K562 (cell line): ENCODE data around the gene RPTOR. TPM values are rescaled to one million over a fixed set of nuclear protein-coding genes. Genes with fewer than 3 reads are reported as not detected.

Experiments used
- ATAC-seq: fragments of 200-7000 bp; cut with Tn5 transposase; 3 replicates; pipeline ENCODE4 v1.9.1; 2020; ENCODE audit warnings: moderate library complexity
- BruUV-seq: library from RNA; stranded (reverse); fragments of 400-500 nt; replicated peaks from 2 replicates; lab custom pipeline; 2021; lab: Mats Ljungman, UMichigan
- CTCF ChIA-PET: fragments of 300-600 bp; formaldehyde crosslinking; extraction: SDS; loops from one replicate; lab custom pipeline; 2021; ENCODE audit warnings: low intra/inter-chr PET ratio; lab: Yijun Ruan, JAX
- POLR2A ChIA-PET: fragments of 300-600, 350-650 bp; sonication (Branson Sonifier 250); formaldehyde crosslinking; extraction: SDS; loops from one replicate; lab custom pipeline; 2021; ENCODE audit warnings: antibody characterized with exemption, inconsistent platforms; lab: Yijun Ruan, JAX
- DNase-seq, 4 experiments: peaks; one replicate each; pipeline versions ENCODE4 v3.0.0 to v3.0.0-alpha.2; 2011 to 2018; ENCODE audit warnings: low spot score in 3 of 4, mixed read lengths in 3 of 4; ENCODE audit errors: extremely low read depth in 1 of 4
- FAIRE-seq: peaks from 2 replicates; lab custom pipeline; 2011; peaks lifted over from hg19 to GRCh38; lab: Jason Lieb, UNC
- H2AFZ ChIP-seq: 2 replicates; pipeline ENCODE4 v1.6.0; 2011; ENCODE audit warnings: low read depth, low read length, control low read depth, inconsistent platforms
- H3K27ac ChIP-seq: fragments of 200-600 bp; 3 replicates; pipeline ENCODE4 v1.8.0; 2011; ENCODE audit warnings: low read depth, mild to moderate bottlenecking, control low read depth, inconsistent platforms, low read length, moderate library complexity, mixed read lengths; ENCODE audit errors: extremely low read depth
- H3K27me3 ChIP-seq, 2 experiments: fragments of 300-600 bp in 1 of 2; 2 replicates in 1 of 2; 3 replicates in 1 of 2; pipeline versions ENCODE4 v1.6.0 to v1.8.0; 2011; ENCODE audit warnings: inconsistent platforms in 2 of 2, low read length in 2 of 2, mild to moderate bottlenecking in 1 of 2, mixed read lengths in 1 of 2, moderate library complexity in 1 of 2; ENCODE audit not compliant: control insufficient read depth in 2 of 2, insufficient read depth in 2 of 2
- H3K36me3 ChIP-seq: fragments of 300-600 bp; 3 replicates; pipeline ENCODE4 v1.8.0; 2011; ENCODE audit warnings: mild to moderate bottlenecking, low read length, inconsistent platforms; ENCODE audit not compliant: control insufficient read depth, insufficient read depth
- H3K4me1 ChIP-seq, 2 experiments: fragments of 200-600 bp in 1 of 2; replicated peaks in 1 of 2; 2 replicates in 1 of 2; 3 replicates in 1 of 2; pipeline versions ENCODE4 v1.5.1 to v1.8.0; 2011; ENCODE audit warnings: inconsistent platforms in 2 of 2, low read length in 2 of 2, mild to moderate bottlenecking in 1 of 2, mixed read lengths in 1 of 2, moderate library complexity in 1 of 2; ENCODE audit not compliant: control insufficient read depth in 2 of 2, insufficient read depth in 2 of 2
- H3K4me2 ChIP-seq: 2 replicates; pipeline ENCODE4 v1.6.1; 2011; ENCODE audit warnings: low read length, control low read depth, inconsistent platforms, mixed read lengths; ENCODE audit not compliant: insufficient read depth
- H3K4me3 ChIP-seq: fragments of 200-600 bp; sonication (generic), shearing (Covaris generic); 2 replicates; pipeline ENCODE4 v1.5.1; 2016; ENCODE audit warnings: control low read depth, inconsistent platforms
- H3K79me2 ChIP-seq: fragments of 200-600 bp; 3 replicates; pipeline ENCODE4 v1.8.0; 2011; ENCODE audit warnings: low read length, inconsistent platforms; ENCODE audit not compliant: control insufficient read depth, insufficient read depth
- H3K9ac ChIP-seq, 2 experiments: 2 replicates each; pipeline versions ENCODE4 v1.6.0 to v1.6.1; 2011; ENCODE audit warnings: low read depth in 2 of 2, low read length in 2 of 2, control low read depth in 1 of 2, inconsistent platforms in 1 of 2, mild to moderate bottlenecking in 1 of 2, mixed read lengths in 1 of 2; ENCODE audit not compliant: insufficient read depth in 1 of 2
- H3K9me1 ChIP-seq: one replicate; pipeline ENCODE4 v1.6.0; 2011; ENCODE audit warnings: inconsistent platforms, mild to moderate bottlenecking, low read length, moderate library complexity; ENCODE audit not compliant: control insufficient read depth, insufficient read depth
- H3K9me3 ChIP-seq: replicated peaks from 2 replicates; pipeline ENCODE4 v1.5.1; 2011; ENCODE audit warnings: low read depth, low read length, inconsistent platforms; ENCODE audit not compliant: control insufficient read depth, insufficient read depth
- H4K20me1 ChIP-seq: replicated peaks from 2 replicates; pipeline ENCODE4 v1.6.1; 2011; ENCODE audit warnings: low read length, inconsistent platforms, mixed read lengths; ENCODE audit not compliant: control insufficient read depth, insufficient read depth
- CBFA2T2 ChIP-seq: fragments of 450-650 bp; conservative IDR thresholded peaks from 2 replicates; pipeline ENCODE4 v1.6.1; 2017; ENCODE audit warnings: mild to moderate bottlenecking
- FOXK2 ChIP-seq, 2 experiments: fragments of 450-650 bp; IDR thresholded peaks in 1 of 2; conservative IDR thresholded peaks in 1 of 2; 2 replicates each; pipeline ENCODE4 v1.6.1; 2016; ENCODE audit warnings: low read depth in 2 of 2, mild to moderate bottlenecking in 1 of 2
- GTF3C2 ChIP-seq: IDR thresholded peaks from 3 replicates; pipeline ENCODE4 v1.6.1; 2011; ENCODE audit warnings: borderline replicate concordance, mild to moderate bottlenecking, moderate library complexity; ENCODE audit not compliant: insufficient read length; ENCODE audit errors: extremely low read depth
- HDAC6 ChIP-seq: IDR thresholded peaks from 2 replicates; pipeline ENCODE4 v1.6.1; 2012; ENCODE audit warnings: low read depth, mild to moderate bottlenecking, control low read depth, inconsistent platforms, low read length, moderate library complexity
- HMGXB4 ChIP-seq: sonication (generic); formaldehyde crosslinking; IDR thresholded peaks from 2 replicates; pipeline ENCODE4 v1.8.1; 2023; ENCODE audit warnings: mild to moderate bottlenecking, missing genetic modification reagents
- KDM1A ChIP-seq, 2 experiments: fragments of 450-650 bp; IDR thresholded peaks; 2 replicates each; pipeline ENCODE4 v1.6.1; 2016; ENCODE audit warnings: mild to moderate bottlenecking in 2 of 2
- NFE2L1 ChIP-seq: fragments of 450-650 bp; IDR thresholded peaks from 2 replicates; pipeline ENCODE4 v1.6.1; 2016; ENCODE audit warnings: missing genetic modification characterization, low read depth, mild to moderate bottlenecking, missing compliant biosample characterization, moderate library complexity, borderline replicate concordance
- POLR3G ChIP-seq: IDR thresholded peaks from 2 replicates; pipeline ENCODE4 v1.6.1; 2011; ENCODE audit not compliant: insufficient read length, insufficient replicate concordance; ENCODE audit errors: extremely low read depth
- RCOR1 ChIP-seq, 2 experiments: IDR thresholded peaks; 2 replicates each; pipeline ENCODE4 v1.6.1; 2012; ENCODE audit warnings: low read depth in 2 of 2, low read length in 2 of 2, borderline replicate concordance in 1 of 2, improper control_type of control experiment in 1 of 2
- SMC3 ChIP-seq: conservative IDR thresholded peaks from 2 replicates; pipeline ENCODE4 v1.6.1; 2011; ENCODE audit warnings: low read depth, low read length, improper control_type of control experiment; ENCODE audit not compliant: insufficient read depth
- ZNF143 ChIP-seq: sonication (generic); formaldehyde crosslinking; IDR thresholded peaks from 2 replicates; pipeline ENCODE4 v1.9.0; 2022; ENCODE audit warnings: mild to moderate bottlenecking, missing genetic modification reagents
- ZNF764 ChIP-seq: fragments of 250-450 bp; sonication (Bioruptor Pico); IDR thresholded peaks from 2 replicates; pipeline ENCODE4 v1.4.0; 2020; ENCODE audit warnings: low read depth, mild to moderate bottlenecking, moderate library complexity
- WGBS: fragments of 100-300 bp; shearing (Covaris generic); methylation state at CpG from one replicate; pipeline ENCODE4 v1.1.6; 2016; ENCODE audit warnings: low coverage, mixed read lengths; ENCODE audit not compliant: insufficient coverage; ENCODE audit errors: missing lambda C conversion rate; 5-methylcytosine and 5-hydroxymethylcytosine counted together
- in situ Hi-C: fragments of 300-500 bp; cut with MboI; formaldehyde crosslinking; loops from 4 replicates; pipeline ENCODE4 v1.15.0; 2018; ENCODE audit warnings: inconsistent platforms, mixed read lengths
- intact Hi-C: fragments of 100-400 bp; cut with micrococcal nuclease; formaldehyde crosslinking; loops from 2 replicates; pipeline ENCODE4 v1.14.2; 2022
- polyA plus RNA-seq, 8 experiments: library from polyadenylated mRNA; depleted of rRNA in 4 of 8; stranded (reverse) in 5 of 8; unstranded in 3 of 8; fragments of >200 nt; fragmentation: Nextera tagmentation in 2 of 8; fragmentation: Illumina TruSeq in 1 of 8; extraction: Ambion mirVana in 2 of 8; extraction: Trizol in 1 of 8; gene quantifications; 2 replicates each; pipeline versions ENCODE4 v1.2.1 to v1.2.3, GENCODE V29; 2011 to 2014; ENCODE audit warnings: inconsistent platforms in 1 of 8, missing spikeins in 1 of 8
- total RNA-seq, 7 experiments: library from RNA; depleted of rRNA in 6 of 7; stranded (reverse); fragments of >200 nt in 6 of 7; fragmentation: Illumina TruSeq in 2 of 7; extraction: Trizol in 2 of 7; gene quantifications; 2 replicates each; pipeline versions ENCODE4 v1.2.1 to v1.2.3, GENCODE V29; 2011 to 2021; ENCODE audit warnings: low replicate concordance in 1 of 7
- TF ChIP-seq, protein P1 (sequence below): fragments of 250-450 bp; sonication (Bioruptor Pico); IDR thresholded peaks from 2 replicates; pipeline ENCODE4 v1.6.1; 2021; ENCODE audit warnings: mild to moderate bottlenecking

Gene RPTOR
- total and polyA plus RNA-seq, 9 of the 15 experiments (the other 6 are each of a cell fraction or from before 2014, with no cell fraction given) = 0.24 to 54.1 (median 10.2) TPM

DNA sequence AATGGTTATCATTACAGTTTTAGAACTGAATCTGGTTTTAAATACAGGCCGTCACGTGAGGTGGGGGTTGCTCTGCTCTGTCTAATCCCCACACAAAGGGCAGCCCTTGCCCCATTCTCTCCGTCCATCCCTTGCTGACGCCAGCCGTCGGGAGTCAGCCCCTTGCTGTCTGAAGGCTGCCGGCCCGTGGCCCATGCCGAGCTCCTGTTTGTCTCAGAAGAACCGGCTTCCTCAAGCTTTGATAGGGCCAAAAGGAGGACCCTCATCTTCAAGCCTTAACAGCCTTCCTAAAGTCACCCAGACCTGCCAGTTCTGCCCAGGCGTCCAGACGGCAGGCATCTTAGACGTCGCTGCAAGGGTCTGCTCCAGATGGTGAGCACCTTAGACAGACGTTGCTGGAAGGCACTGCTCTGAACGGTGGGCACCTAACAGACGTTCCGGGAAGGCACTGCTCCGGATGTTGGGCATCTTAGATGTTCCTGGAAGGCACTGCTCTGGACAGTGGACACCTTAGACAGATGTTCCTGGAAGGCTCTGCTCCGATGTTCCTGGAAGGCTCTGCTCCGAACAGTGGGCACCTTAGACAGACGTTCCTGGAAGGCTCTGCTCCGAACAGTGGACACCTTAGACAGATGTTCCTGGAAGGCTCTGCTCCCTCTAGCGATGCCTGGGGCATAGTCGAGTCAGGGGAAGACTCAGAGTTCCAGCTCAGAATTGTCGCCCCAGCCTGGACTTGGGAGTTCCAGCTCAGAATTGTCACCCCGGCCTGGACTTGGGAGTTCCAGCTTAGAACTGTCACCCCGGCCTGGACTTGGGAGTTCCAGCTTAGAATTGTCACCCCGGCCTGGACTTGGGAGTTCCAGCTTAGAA, 411.9 kb downstream of the RPTOR start:
- FAIRE-seq (no peak), DNase-seq (no peak), ATAC-seq (no peak)
- H3K9ac ChIP-seq = no peak overlapping the region
- BruUV-seq = no TSS peak
- H3K36me3 ChIP-seq = peaks cover 12% of the 10 kb centered on the region; the same call in 1 of the 3 replicates
- H3K27ac ChIP-seq = no peak overlapping the region
- no peak overlapping the region for H3K4me2 ChIP-seq
- H3K79me2 ChIP-seq = no peaks in the 10 kb centered on the region
- WGBS = 72% methylated on average over 27 of the region's 29 CpGs
- H3K27me3 ChIP-seq = no peaks in the 10 kb centered on the region
- in situ Hi-C loops (no loop called here), intact Hi-C loops (no loop called here)
- ChIA-PET POLR2A (interaction anchor here (0.7 kb wide), 1 partner anchor 19 kb away, joined by 3 read pairs; no protein-coding TSS in a partner anchor), CTCF (interaction anchor here (0.6 kb wide), 2 partner anchors 36 to 145 kb away, joined by 3 to 7 read pairs; no protein-coding TSS in a partner anchor)
- no peak overlapping the region for H2AFZ ChIP-seq
- no peaks in the 10 kb centered on the region for H3K9me1 ChIP-seq
- H4K20me1 ChIP-seq = no peaks in the 10 kb centered on the region
- no peak for TF ChIP-seq ZNF143
- no peak for TF ChIP-seq HDAC6
- TF ChIP-seq FOXK2 (conservative IDR thresholded peaks at IDR 0.05 in 1 of 2, IDR thresholded peaks at IDR 0.05 in 1 of 2; ENCODE audit: low read depth in 2 of 2) = no peak
- TF ChIP-seq NFE2L1 (tag) = no peak
- no peak for TF ChIP-seq CBFA2T2
- TF ChIP-seq GTF3C2 = no peak
- TF ChIP-seq SMC3 = no peak
- TF ChIP-seq KDM1A (IDR thresholded peaks at IDR 0.05) = no peak
- TF ChIP-seq RCOR1 (IDR thresholded peaks at IDR 0.05; ENCODE audit: borderline replicate concordance in 1 of 2, low read depth in 2 of 2, low read length in 2 of 2) = no peak
- TF ChIP-seq, protein P1, sequence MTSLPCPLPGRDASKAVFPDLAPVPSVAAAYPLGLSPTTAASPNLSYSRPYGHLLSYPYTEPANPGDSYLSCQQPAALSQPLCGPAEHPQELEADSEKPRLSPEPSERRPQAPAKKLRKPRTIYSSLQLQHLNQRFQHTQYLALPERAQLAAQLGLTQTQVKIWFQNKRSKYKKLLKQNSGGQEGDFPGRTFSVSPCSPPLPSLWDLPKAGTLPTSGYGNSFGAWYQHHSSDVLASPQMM = no peak
- TF ChIP-seq HMGXB4 = no peak
- TF ChIP-seq POLR3G = no peak
- TF ChIP-seq ZNF764 (CRISPR knock-in tag) = no peak
- peaks cover 0 to 22% of the 10 kb centered on the region in 2 experiments; a peak in 2 of 5 replicates for H3K4me1 ChIP-seq
- no peaks in the 10 kb centered on the region for H3K9me3 ChIP-seq
- H3K4me3 ChIP-seq = no peak overlapping the region
